Measurements from ENCODE around the gene IGFL4.

Gene IGFL4

GRCh38 chr19:46022061-46022430 lies 18.8 kb downstream of the IGFL4 start:
- TF ChIP-seq, protein P1, sequence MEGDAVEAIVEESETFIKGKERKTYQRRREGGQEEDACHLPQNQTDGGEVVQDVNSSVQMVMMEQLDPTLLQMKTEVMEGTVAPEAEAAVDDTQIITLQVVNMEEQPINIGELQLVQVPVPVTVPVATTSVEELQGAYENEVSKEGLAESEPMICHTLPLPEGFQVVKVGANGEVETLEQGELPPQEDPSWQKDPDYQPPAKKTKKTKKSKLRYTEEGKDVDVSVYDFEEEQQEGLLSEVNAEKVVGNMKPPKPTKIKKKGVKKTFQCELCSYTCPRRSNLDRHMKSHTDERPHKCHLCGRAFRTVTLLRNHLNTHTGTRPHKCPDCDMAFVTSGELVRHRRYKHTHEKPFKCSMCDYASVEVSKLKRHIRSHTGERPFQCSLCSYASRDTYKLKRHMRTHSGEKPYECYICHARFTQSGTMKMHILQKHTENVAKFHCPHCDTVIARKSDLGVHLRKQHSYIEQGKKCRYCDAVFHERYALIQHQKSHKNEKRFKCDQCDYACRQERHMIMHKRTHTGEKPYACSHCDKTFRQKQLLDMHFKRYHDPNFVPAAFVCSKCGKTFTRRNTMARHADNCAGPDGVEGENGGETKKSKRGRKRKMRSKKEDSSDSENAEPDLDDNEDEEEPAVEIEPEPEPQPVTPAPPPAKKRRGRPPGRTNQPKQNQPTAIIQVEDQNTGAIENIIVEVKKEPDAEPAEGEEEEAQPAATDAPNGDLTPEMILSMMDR (IDR thresholded peaks at IDR 0.05; ENCODE audit: insufficient read depth, low read length, missing control alignments): no peak
- no peak for DNase-seq (ENCODE audit: low read depth, low spot score)
- ChIA-PET CTCF (interaction anchor here (2.7 to 23.4 kb wide), 3 partner anchors 12 to 243 kb away, joined by 15 to 523 read pairs (median 207); no protein-coding TSS in a partner anchor), POLR2A (no interaction called here)
- H3K4me3 ChIP-seq (ENCODE audit: low read depth, low read length): no peak overlapping the region

DNA sequence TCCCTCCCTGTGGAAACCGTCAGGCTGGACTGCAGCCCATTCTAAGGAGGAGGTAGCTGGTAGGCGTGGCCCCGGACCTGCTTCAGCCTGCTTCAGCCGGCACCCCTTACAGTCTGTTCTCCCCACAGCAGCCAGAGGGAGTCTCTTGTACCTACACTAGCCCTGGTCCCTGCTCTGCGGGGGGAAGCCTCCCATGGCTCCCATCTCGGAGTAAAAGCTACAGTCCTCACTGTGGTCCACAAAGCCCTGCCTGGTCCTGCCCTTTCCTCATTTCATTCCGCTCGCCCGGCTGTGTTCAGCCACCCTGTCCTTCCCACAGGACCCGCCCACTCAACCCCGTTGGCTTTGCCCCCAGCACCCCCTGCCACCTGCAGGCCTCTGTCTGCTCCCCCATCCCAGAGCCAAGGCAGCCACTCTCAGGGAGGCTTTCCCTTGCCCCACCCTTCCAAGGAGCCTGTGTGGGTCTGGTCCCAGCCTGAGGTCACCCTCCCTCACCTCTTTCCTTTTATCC lies 19.2 kb downstream of the IGFL4 start:
- no peak overlapping the region for H3K4me3 ChIP-seq (ENCODE audit: low read depth, low read length)
- ChIA-PET POLR2A (no interaction called here), CTCF (interaction anchor here (0.7 to 23.4 kb wide), 8 partner anchors 6 to 243 kb away, joined by 3 to 523 read pairs (median 9); partner anchors contain the start of gene IGFL4)
- DNase-seq (ENCODE audit: low read depth, low spot score): no peak
- TF ChIP-seq, protein P1 (IDR thresholded peaks at IDR 0.05; ENCODE audit: insufficient read depth, low read length, missing control alignments): no peak

GRCh38 chr19:46020819-46021125 lies 20.0 kb downstream of the IGFL4 start:
- no peak for DNase-seq (ENCODE audit: low read depth, low spot score)
- ChIA-PET CTCF (interaction anchor here (0.9 to 23.4 kb wide), 8 partner anchors 6 to 244 kb away, joined by 3 to 523 read pairs (median 18); partner anchors contain the start of gene IGFL4), POLR2A (no interaction called here)
- H3K4me3 ChIP-seq (ENCODE audit: low read depth, low read length): no peak overlapping the region
- TF ChIP-seq, protein P1 (IDR thresholded peaks at IDR 0.05; ENCODE audit: insufficient read depth, low read length, missing control alignments): no peak

- ChIA-PET POLR2A (no interaction called here), CTCF (interaction anchor here (0.9 to 23.4 kb wide), 11 partner anchors 8 to 251 kb away, joined by 3 to 523 read pairs (median 5); partner anchors contain the start of gene IGFL4)
- H3K4me3 ChIP-seq (ENCODE audit: low read depth, low read length): no peak overlapping the region
- DNase-seq (ENCODE audit: low read depth, low spot score): no peak
- TF ChIP-seq, protein P1 (IDR thresholded peaks at IDR 0.05; ENCODE audit: insufficient read depth, low read length, missing control alignments): no peak
Observed at GRCh38 chr19:46019270-46019669, 21.5 kb downstream of the IGFL4 start.

- H3K4me3 ChIP-seq (ENCODE audit: low read depth, low read length): no peak overlapping the region
- CTCF ChIA-PET: interaction anchor here (1.0 to 23.4 kb wide), 11 partner anchors 8 to 251 kb away, joined by 3 to 523 read pairs (median 5); no protein-coding TSS in a partner anchor
- DNase-seq (ENCODE audit: low read depth, low spot score): no peak
- TF ChIP-seq, protein P1 (IDR thresholded peaks at IDR 0.05; ENCODE audit: insufficient read depth, low read length, missing control alignments): no peak
- POLR2A ChIA-PET: no interaction called here
Observed at GRCh38 chr19:46018729-46019251, 22.0 kb downstream of the IGFL4 start.

DNA sequence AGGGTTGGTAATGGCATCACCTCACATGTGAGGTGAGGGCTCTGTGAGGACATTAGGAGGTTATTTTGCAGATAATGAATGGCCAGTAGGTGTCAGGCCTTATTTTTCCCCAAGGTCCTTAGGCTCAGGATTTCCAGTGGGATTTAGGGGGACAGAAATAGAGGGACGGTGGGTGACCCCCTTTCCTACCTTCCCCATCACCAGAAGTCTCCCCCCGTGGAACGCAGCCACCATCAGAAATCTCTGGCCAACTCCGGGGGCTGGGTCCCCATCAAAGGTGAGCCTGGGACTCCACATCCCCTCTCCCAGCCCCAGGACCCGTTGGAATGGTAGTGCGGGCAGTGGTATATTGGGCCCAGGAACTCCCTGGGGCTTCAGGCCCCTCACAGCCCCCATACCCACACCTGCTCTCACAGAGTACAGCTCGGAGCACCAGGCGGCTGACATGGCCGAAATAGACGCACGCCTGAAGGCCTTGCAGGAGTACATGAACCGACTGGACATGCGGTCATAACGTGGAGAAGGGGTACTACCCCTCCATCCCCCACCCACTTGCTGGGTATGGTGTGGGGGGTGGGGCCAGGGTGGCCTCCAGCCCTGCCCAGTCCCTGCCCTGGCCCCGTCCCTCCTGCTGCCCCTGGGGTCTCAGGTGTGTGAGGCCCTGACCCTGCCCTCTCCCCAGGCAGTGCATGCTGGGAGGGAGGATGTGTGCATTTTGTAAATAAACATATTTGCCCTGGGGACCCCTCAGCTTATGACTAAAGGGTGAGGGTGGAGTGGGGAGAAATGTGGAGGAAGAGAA lies 22.7 kb downstream of the IGFL4 start:
- POLR2A ChIA-PET: no interaction called here
- no peak for DNase-seq (ENCODE audit: low read depth, low spot score)
- TF ChIP-seq, protein P1 (IDR thresholded peaks at IDR 0.05; ENCODE audit: insufficient read depth, low read length, missing control alignments): no peak
- CTCF ChIA-PET: interaction anchor here (0.9 to 23.4 kb wide), 19 partner anchors 9 to 252 kb away, joined by 3 to 523 read pairs (median 5); partner anchors contain the start of gene CCDC61
- H3K4me3 ChIP-seq (ENCODE audit: low read depth, low read length): no peak overlapping the region
